ENCODE measurements around the gene VILL.

- no peak for TF ChIP-seq POLR2A (IDR thresholded peaks at IDR 0.05; ENCODE audit: low read depth, low read length)
- TF ChIP-seq TAF1 (IDR thresholded peaks at IDR 0.05; ENCODE audit: borderline replicate concordance, low read depth, low read length): no peak
These were observed 35.7 kb upstream of the VILL start for GRCh38 chr3:37954881-37955280.

All from GM12892 (cell line).